Stimulated activated CD4-positive, alpha-beta T cell treated with anti-CD3 and anti-CD28 coated beads, Interleukin-4, amount 100 ng/mL, for 24 hours (primary cell): Measurements from ENCODE around the gene KIF2A.

Experiments
- DNase-seq: peaks from one replicate; pipeline ENCODE4 v3.0.0-alpha.2; 2020

The KIF2A gene

DNA sequence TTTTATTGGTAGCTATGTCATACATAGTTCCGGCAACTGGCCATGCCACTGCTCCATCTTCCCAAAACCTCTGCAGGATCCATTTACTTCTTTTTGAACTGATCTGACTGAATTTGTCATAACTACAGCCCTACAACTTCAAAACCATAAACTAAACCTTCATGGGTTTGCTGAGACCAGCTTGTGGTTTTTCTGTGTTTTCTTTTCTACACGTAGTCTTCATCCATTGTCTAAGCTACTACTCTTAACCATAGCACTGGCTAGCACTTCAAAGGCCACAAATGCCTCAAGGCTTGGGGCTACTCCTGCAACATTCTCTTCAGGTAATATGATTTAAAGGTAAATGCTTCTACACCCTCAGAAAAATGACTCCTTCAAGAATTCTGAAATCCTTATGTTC, 9.0 kb upstream of the KIF2A start:
- no peak for DNase-seq

DNA sequence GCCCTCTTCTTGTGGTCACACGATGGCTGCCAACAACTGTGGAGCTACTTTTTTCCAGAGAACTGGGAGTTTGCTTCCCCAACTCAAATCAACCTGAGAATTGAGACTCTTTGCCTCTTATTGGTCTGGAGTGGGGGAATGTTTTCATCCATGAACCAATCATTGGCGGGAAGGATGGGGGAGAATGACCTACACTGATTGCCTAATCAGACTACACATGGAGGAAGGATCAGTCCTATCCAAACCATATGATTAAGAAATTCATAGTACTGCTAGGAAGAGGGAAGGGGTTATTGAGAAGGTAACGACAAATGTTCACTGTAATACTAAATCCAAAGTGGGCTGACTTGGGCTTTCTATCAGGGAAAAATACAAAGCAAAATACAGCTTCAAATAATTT, 7.9 kb upstream of the KIF2A start:
- DNase-seq, result no peak

DNA sequence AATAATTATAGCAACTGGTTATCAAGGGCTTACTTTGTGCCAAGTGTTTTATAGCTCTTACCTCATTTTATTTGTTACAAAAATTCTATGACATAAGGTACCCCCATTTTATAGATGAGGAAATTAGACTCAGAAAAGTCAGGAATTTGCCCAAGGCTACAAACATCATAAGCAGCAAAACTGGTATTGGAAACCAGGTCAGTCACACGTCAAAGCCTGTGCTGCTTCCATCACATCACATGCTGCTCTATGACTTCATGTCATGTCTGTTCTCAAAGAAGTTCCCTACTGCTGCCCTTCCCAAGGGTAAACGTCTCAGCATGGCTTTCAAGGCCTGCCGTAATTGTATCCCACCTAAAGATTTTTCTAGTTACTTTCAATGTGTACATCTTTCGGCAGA, 6.9 kb upstream of the KIF2A start:
- DNase-seq, result no peak

DNA sequence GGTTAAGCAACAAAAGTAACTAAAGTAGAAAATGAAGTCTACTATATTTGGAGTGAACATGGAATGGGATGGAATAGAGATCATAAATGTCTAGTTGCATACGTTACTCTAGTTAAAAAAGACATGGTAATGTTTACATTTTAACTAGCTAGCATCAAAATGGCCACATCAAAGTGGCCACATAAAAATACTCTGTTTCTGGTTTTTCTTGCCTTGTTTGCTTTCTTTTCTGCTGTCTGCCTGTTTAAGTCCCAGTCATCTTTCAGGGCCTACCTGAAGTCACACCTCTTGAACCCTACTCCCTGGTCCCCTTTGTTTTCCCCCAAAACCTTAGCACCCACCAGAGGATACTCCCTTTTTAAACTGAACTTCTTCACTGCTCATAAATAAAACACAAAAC, 6.4 kb upstream of the KIF2A start:
- DNase-seq, result no peak

DNA sequence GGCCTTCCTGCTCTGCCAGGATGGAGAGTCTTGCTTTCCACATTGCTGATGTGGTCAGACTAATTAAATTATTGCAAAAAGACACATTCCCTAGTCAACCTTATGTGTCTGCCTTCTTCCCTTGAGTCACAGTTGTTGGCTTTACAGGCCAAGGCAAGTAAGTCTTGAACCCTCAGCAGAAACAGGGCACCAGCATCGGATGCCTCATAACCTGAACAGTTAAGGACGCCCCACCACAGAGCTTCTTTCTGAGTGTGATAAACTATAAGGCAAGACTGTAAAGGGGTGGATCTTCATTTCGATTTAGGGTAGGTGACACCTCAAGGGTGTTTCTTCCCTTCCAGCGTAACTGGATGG, 670 bp upstream of the KIF2A start:
- DNase-seq, result no peak

DNA sequence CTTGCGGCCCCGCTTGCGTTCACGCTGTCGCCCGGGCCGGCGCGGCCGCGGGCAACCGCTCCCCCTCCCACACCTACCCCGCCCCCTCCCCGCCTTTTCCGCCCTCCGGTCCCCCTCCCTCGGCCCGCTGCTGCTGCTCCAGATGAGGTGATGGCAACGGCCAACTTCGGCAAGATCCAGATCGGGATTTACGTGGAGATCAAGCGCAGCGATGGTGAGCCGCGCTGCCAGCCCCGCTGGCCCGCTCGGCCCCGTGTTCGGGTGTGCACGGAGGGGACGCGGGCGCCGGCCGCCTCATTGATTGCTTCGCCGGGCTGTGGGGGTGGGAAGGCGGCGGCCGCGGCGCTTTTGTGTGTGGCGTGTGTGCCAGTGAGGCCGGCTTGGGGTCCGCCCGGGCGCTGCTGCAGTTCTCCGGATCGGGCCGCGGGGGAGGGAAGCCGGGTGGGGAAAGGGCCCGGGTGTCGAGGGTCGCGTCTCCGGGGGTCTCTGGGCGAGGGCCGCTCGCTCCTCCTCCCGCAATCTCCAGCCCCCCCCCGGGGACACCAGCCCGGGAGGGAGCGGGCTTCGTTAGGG, 403 bp downstream of the KIF2A start:
- DNase-seq, result no peak

DNA sequence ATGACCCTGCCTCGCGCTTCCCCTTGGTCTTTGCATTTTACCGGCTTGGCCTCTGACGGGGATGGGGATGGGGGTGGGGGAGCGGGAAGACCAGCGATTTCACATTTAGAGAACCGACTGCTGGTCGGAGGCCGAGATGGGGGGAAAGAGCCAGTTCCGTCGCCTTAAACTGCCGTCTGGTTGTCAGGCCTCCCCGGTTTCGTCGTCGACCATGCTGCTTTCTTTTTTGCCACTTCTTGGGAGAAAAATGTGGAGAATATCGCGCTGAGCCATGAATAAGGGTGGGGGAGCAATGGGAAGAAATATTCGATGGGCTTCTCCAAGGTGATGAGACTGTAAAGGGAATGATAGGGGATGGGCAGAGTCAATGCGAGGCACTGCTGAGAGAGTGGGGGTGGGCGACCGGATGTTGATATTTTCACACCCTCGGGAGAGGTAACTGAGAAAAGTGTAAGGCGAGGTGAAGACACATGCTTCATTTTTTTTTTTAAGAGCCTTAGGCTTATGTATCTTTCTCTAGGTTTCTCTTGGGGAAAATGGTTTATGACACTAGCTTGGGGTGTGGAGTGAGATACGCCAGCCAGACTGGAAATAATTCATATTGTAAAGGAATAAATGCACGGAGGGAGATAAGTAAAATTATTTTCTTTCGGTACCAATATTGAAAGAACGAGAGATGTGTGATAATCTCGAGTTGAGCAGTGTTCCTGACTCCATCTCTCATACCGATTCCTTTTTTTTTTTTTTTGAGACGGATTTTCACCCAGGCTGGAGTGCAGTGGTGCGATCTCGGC, 1.1 kb downstream of the KIF2A start:
- DNase-seq, result peak; percentile 68

DNA sequence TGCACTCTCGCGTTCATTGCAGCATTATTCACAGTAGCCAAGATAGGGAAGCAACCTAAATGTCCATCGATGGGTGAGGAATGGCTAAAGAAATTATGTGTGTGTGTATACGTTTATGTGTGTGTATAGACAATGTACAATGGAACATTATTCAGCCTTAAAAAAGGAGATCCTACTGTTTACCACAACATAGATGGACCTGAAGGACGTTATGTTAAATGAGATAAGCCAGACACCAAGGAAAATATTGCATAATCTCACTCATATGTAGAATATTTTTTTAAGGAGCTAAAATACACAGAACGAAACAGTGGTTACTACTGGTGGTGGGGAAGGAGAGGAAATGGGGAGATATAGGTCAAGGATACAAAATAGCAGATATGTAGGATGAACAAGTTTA, 2.4 kb downstream of the KIF2A start:
- no peak for DNase-seq

DNA sequence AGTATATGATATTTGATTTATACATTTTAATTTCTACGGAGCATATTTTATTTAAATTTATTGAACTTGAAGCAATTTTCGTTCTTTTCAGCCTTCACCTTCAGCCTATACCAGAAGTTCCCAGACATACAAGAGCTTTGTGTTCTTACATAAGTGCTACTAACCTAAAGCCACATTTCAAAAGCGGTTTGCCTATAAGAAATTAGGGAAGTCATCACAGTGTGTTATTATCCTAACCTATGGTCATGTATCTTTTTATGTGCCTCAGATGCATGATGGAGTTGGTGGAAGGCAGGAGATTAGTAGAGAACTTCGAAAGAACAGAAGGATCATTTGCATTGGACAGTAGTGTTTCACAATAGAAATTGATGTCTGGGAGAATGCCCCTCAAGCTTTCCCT, 3.1 kb downstream of the KIF2A start:
- DNase-seq, result no peak

DNA sequence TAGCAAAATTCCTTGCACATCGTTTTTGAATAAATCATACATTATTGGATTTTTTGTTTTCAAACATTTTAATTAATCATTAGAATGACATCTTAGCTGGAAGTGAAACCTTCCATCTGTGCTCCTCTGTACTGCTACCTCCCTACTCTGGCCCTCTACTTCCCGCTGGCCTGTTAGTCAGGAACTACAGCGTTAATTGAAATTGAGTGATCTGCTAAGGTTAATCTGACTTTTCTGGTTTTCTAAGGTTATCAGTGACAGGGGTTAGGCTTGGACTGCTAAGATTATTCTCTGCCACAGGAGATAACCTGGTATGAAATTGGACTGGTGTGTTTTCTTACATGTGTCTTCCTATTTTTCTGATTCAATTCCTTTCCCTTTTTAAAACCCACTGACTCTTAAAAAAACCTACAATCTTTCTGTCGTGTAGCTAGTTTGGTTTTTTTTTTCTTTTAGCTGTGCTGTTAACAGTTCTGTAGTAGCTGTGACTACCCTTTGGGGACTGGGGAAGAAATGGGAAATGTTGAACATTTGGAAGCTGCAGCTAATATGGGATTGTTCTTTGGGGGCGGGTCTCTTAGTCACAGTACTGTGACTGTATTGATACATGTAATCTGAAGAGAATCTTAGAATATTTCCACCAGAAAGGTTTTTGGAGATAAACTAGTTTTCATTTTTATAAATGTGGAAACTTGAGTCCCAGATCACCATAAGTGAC, 4.6 kb downstream of the KIF2A start:
- DNase-seq, result no peak

DNA sequence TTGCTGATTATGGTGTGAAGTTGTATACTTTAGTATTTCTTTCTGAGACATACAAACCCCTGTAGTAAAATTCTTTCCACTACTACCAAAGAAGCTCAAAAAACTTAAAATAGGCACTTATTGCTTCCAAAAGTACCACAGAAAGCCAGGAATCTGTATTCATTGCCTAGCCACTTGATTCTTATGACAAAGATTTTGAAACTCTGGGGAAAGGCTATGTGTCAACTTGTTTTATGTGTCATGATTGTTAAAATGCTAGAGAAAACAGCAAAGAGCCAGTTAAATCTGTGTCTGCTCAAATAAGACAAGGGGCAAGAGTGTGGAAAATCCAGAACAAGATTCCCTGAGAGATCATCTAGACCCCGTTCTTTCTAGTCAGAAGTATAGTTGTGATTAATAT, 6.0 kb downstream of the KIF2A start:
- no peak for DNase-seq

DNA sequence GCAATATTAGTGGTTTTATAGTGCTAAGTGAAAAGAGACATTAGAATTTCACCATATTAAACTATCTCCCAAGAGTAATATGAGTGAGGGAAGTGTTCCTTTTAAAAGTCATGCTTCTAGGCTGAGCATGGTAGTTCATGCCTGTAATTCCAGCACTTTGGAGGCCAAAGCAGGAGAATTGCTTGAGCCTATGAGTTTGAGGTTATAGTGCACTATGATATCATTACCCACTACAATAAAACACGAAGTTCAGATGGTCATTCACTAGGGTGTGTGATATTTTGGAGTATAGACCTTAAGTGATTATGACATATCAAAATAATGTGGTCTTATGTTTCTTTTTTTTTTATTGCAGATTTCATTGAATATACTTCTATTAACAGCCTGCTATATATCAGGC, 6.7 kb downstream of the KIF2A start:
- DNase-seq, result no peak

DNA sequence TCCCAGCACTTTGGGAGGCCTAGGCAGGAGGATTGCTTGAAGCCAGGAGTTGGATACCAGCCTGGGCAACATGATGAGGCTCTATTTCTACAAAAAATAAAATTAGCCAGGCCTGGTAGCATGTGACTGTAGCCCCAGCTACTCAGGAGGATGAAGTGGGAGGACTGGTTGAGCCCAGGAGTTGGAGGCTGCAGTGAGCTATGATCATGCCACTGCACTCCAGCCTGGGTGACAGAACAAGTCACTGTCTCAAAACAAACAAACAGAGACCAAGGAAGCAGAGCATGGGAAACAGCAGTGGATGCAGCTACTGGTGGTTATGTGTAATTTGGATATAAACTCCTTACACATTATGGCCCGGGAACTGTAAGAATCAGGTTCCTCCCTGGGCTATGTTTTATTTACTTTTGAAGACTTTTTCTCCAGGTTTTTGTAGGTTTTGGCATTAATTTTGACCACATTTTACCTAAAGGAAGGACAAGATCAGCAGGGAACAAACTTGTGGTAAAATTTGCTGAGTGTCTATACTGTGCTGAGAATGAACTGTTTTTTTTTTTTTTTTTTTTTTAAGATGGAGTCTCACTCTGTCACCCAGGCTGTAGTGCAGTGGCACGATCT, 8.3 kb downstream of the KIF2A start:
- DNase-seq, result no peak

DNA sequence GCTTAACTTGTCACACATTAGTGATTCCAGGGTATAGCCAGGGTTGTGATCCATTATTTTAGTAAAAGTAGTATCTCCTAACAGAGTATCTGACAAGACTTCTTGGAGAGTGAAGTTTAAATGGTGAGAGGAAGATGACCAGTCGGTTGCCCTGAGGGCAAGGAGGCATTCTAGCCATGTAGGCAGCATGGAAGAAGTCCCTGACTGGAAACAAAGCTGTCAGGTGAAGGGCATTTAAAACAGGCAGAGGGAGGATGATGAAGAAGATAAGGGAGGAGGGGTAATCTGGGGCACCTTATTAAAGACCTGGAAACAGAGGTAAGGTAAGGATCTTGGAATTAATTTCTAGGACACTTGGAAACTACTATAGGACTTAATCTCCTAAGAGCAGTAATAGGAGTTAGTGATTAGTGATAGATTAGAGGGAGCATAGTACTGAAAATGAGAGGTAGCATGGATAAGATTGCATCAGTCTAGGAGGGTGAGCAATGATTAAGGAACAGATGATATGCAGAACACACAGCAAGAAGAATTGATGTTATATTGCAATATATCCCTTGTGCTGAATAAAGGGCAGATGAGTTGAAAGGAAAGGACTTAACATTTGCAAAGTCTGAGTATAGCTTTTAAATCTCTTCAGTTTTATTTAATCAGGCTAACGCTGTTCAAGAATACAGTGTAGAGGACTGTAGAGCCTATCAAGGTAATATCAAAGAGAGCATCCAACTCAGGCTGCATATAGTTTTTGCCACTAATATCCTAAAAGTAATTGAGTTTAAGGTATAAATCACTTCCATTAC, 9.6 kb downstream of the KIF2A start:
- no peak for DNase-seq

DNA sequence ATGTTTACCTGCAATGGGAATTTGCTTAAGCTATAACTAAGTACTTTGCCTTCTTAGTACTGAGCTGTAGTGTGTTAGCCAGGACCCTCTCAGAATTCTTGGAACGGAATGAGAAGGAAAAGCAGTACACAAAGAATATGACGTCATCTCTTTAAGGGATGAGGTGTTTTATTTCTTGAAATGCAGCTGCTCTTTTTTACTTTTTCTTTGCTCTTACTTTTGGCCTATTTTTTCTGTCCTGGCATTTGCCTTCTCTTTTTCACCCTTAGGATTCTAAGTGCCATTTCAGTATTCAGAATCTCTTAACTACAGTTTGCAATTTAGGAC, 10.1 kb downstream of the KIF2A start:
- DNase-seq, result no peak

DNA sequence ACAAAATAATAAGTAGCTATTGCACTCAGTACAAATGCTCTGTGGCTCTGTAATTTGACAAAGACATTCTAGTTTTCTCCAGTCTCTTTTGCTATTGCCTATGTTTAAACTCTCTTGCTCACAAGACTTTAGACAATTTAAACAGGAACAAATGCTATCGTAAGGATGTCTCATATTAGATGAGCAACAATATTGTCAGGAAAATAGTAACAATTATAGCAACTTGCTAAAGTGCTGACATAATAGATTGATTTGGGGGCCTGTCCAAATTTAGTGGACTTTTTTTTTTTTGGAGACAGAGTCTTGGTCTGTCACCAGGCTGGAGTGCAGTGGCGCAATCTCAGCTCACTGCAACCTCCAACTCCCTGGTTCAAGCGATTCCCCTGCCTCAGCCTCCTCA, 11.8 kb downstream of the KIF2A start:
- DNase-seq, result no peak

DNA sequence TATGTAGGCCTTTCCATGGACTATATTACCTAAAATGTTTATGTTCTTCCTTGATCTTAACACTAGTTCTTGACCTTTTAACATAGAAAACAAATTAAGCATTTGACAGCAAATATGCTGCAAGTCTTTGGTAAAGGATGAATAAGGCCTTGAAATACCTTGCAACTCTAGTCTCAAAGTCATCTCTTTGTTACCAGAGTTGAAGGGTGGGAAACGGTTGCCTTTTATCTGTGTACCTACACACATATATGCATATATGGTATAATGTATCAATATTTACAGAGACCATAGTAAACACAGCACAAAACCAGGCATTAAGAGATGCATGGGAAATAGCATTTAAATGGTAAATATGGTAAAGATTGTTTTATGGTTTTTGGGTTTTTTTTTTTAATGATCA, 16.5 kb downstream of the KIF2A start:
- DNase-seq, result no peak

DNA sequence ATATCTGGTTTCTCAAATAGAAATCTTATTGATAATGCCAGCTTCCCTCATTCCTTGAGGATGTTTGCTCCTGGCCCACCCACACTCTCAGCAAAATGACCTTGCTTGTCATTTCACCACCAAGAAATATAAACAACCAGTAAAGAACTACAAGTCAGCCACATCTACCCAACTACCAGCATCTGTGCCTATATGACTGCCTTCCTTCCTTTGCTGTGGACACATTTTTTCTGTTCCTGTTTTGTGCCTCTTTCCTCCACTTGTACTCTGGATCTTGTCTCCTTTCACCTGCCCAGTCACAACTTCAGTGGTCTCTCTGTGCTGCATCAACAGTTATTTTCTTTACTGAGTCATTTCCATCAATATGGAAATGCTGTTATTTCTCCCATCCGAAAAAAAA, 20.3 kb downstream of the KIF2A start:
- no peak for DNase-seq

DNA sequence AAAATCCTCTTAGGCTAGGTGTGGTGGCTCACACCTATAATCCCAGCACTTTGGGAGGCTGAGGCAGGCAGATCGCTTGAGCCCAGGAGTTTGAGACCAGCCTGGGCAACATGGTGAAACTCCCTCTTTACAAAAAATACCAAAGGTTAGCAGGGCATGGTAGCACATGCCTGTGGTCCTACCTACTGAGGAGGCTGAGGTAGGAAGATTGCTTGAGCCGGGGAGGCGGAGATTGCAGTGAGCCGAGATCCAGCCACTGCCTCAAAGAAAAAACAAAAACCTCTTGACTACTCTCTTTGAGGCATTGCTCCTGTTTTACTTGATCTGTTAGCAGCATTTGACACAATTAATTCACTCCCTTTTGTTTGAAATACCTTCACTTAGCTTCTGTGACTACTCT, 20.7 kb downstream of the KIF2A start:
- DNase-seq, result no peak

DNA sequence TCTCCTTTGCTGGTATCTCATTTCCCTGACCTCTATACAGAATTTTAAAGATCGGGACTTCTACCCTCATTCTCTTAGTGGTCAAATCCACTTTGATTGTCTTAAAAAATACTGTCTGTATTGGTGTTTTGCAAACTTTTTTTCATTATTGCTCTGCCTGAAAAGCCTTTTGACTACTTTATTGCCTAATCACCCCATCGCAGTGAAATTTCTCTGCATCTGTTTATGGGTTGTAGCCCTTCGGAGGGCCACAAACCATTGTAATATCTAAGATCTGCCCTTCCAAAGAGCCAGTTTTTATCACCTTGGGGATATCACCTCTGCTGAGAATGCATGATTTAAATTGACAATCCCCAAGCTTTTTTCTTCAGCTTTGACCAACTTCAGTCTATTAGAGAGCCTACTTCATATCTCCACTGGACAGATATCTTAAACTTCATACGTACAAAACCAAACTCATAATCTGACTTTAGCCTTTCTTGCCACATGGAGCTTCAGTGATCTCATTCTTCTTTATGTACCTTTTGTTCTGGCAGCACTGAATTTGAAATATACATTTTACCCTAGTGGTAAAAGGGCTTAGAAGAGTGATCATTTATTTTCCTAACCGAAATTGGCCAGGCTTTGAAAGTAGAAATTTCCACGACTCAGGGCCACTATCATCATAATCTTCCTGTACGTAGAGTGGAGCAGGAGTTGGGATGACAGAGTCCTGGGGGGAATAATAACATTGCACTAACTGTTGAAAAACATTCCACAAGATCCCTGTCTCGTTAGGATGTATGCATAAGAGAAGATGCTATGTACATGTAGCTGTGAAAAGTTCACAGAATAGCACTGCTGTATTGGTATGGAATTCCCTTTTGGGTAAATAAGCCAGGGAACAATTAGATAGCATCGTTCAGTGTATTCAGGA, 21.4 kb downstream of the KIF2A start:
- no peak for DNase-seq

DNA sequence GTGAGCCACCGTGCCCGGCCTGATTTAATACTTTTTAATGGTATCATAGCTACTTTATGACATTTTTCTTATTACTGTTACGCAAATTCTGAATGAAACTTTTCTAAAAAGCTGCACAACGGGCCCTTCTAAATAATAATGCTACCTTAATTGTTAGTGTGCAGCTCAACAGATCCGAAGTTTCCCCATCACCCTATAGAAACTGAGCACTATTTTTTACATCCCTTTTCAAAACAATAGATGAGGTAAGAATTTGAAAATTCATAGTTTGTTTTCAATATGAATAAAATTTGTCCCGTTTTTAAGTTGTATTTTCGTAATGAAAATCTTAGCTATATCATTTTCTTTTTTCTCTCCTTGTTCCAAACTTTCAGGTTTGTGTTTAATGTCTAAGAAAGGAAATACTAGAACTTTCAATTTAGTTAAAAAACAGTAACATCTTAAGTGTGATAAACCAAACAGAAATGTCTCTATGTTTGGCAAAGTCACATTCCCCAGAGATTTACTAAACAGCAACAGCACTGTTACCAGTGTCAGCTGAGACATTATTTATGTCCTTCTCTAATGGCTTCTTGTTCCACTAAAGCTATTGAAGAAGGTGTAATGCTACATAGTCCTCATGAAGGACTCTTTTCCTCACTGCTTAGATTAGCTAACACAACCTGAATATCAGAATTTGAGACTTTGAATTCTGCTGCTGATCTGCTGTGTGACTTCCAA, 22.9 kb downstream of the KIF2A start:
- no peak for DNase-seq

DNA sequence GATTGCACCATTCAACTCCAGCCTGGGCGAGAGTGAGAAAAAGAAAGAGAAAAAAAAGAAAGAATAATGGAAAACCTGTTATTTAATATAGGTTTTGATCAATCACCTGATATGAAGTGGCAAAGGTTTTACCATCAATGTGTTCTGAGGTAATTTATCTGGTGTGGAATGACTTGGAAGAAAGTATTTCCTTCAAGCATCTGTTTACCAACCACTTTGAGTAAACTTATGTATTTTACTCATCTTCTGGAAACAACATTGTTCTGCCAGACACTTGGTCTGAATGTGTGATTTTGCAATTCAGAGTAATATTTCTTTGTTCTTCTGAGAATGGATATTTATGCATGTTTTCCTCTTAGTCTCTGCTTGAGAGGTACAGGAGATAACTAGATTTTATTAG, 24.3 kb downstream of the KIF2A start:
- DNase-seq, result no peak
